HG03025 (cell line): Measurements from ENCODE around the gene DNAJB6.

ENCODE experiments used
- ATAC-seq: cut with Tn5 transposase; IDR thresholded peaks from one replicate; pipeline ENCODE4 v1.9.1; 2021; ENCODE audit warnings: mild to moderate bottlenecking, moderate library complexity; ENCODE audit not compliant: unreplicated experiment, low FRiP score

DNAJB6 gene

GRCh38 chr7:157392256-157393037 is 55.6 kb downstream of the DNAJB6 start:
- ATAC-seq, result no peak

GRCh38 chr7:157394246-157395191 is 57.7 kb downstream of the DNAJB6 start:
- no peak for ATAC-seq

- ATAC-seq, result no peak
These were observed 58.4 kb downstream of the DNAJB6 start for GRCh38 chr7:157395206-157395605.

- no peak for ATAC-seq
These were observed 59.7 kb downstream of the DNAJB6 start for GRCh38 chr7:157396316-157397035.

- no peak for ATAC-seq
These were observed 60.4 kb downstream of the DNAJB6 start for GRCh38 chr7:157397036-157397720.

GRCh38 chr7:157397731-157398691 is 61.2 kb downstream of the DNAJB6 start:
- no peak for ATAC-seq

GRCh38 chr7:157399086-157399687 is 62.4 kb downstream of the DNAJB6 start:
- ATAC-seq, result no peak

GRCh38 chr7:157400171-157400860 is 63.5 kb downstream of the DNAJB6 start:
- ATAC-seq, result no peak

GRCh38 chr7:157401567-157402387 is 65.0 kb downstream of the DNAJB6 start:
- ATAC-seq, result no peak

- ATAC-seq, result no peak
These were observed 65.5 kb downstream of the DNAJB6 start for GRCh38 chr7:157402388-157402703.

- no peak for ATAC-seq
These were observed 66.2 kb downstream of the DNAJB6 start for GRCh38 chr7:157402911-157403534.

GRCh38 chr7:157403646-157404401 is 67.0 kb downstream of the DNAJB6 start:
- no peak for ATAC-seq

GRCh38 chr7:157404845-157405481 is 68.2 kb downstream of the DNAJB6 start:
- ATAC-seq, result no peak

GRCh38 chr7:157405501-157405900 is 68.7 kb downstream of the DNAJB6 start:
- ATAC-seq, result no peak

GRCh38 chr7:157405914-157406810 is 69.4 kb downstream of the DNAJB6 start:
- ATAC-seq, result no peak
